DMS153 (cell line): ENCODE measurements around the gene BCL2.

ENCODE experiments used
- DNase-seq: peaks from one replicate; lab custom pipeline; 2025; lab: John Stamatoyannopoulos, UW

Gene BCL2

GRCh38 chr18:63107171-63107845 lies 212.3 kb downstream of the BCL2 start:
- no peak for DNase-seq

GRCh38 chr18:63106727-63107126 lies 212.8 kb downstream of the BCL2 start:
- no peak for DNase-seq

GRCh38 chr18:63105636-63106316 lies 213.8 kb downstream of the BCL2 start:
- no peak for DNase-seq

GRCh38 chr18:63104868-63105267 lies 214.7 kb downstream of the BCL2 start:
- no peak for DNase-seq

DNA sequence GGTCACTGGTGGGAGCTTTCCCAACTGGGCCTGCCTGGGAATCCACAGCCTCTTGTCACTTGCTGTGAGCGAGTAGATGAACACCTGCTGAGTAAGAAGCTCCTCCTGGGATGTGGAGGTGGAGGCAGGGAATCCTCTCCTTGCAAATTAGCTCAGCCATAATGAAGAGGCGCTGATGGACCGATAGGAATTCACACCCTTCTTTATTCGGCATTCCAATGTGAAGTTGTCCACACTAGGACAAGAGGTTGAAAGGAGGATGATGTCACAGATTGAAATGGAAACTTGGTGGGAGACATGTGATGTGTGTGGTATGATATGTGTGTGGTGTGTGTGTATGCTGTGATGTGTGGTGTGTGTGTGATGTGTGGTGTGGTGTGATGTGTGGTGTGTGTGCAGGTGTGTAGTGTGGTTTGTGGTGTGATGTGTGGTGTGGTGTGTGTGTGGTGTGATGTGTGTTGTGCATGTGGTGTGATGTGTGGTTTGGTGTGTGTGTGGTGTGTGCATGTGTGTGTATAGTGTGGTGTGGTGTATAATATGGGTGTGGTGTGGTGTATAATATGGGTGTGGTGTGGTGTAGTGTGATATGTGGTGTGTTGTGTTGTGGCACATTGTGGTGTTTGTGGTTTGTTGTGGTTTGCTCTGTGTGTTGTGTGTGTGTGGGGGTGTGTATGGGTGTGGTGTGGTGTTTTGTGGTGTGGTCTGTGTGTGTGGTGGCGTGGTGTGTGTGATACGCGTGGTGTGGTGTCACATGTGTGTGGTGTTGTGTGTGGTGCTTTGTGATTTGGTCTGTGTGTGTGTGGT lies 216.4 kb downstream of the BCL2 start:
- no peak for DNase-seq

DNA sequence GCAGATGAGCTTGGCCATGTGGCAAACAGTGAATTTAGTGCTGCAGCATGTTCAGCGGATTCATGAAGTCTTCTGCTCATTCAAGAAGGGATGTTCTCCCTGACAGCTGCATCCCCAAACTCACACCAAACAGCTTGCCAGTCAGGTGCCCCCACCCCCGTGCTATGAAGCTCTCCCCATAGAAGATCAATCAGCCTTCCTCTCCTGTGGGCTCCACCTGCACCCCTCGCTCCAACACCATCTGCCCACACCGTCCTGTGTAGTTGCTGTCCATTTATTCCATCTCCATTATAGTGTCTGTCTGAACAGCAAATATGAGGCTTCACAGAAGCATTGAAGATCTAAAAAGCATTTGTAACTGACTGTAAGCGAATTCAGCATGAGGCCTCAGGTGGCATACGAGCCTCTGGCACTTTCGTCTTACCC lies 218.9 kb downstream of the BCL2 start:
- DNase-seq: no peak

DNA sequence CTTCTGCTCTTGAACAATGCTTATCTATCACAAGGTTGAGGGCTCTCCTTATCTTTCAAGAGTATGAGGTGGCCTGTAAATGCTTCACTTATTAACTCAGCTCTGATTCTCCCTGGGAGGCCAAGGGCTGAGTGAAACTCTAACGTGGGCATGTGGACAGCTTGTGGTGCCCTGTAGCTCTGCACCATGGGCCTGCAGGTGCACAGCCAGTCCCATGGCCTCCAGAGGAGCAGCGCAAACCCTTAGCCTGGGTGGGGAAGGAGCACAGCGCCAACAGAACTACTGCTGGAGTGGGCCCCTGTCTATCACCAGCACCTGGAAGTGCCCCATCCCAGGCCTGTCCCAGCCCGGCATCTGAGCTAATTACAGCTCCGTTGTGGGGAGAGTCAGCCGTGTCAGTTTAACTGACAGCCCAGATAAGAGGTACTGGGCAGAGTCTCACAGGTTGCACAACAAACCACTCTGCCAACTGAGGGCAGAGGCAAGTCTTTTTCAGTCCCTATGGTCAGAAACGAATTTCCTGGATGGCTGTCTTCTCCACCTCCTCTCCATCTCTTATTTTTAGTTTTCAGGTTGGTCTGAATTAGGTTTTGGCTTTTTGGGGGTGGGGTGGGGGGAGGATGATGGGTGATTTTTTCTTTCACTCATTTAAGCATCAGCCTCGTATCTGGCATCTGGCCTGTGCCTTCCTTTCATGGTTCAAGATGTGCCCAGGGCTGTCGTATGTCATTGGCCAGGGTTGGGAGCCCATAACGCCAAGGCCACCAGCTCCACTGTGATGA lies 219.5 kb downstream of the BCL2 start:
- no peak for DNase-seq

DNA sequence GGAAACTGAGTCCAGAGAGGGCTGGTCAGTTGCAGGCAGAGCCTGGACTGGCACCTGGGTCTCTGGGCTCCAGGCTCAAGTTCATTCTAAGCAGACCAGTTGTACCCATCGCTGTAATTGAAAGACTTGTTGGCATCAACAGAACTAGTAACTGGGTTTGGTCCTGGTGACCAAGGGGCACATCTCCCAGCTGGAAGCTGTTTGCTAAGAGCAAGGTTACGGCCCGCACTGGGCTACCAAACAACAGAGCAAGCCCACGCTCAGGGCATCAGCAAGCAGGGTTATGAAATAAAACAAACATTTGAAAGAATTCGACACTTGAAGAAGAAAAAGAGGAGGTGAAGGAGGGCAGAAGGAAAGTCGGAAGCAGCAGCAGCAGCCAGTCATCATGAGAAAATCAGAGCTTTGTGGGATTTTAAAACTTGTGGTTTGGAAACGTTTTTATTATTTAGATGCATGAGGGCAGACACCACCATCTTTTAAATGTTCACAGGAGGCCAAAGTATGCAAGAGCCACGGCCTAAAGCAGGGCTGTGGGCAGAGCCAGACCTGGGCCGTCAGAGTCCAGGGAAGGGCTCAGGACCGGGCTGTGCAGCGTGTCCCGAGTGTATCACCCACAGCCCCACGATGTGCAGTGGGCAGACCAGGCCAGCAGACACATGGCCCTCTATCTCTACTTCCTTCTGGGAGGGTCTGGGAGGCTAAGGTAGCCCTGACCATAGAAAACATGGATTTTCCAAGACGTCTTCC lies 220.3 kb downstream of the BCL2 start:
- no peak for DNase-seq

DNA sequence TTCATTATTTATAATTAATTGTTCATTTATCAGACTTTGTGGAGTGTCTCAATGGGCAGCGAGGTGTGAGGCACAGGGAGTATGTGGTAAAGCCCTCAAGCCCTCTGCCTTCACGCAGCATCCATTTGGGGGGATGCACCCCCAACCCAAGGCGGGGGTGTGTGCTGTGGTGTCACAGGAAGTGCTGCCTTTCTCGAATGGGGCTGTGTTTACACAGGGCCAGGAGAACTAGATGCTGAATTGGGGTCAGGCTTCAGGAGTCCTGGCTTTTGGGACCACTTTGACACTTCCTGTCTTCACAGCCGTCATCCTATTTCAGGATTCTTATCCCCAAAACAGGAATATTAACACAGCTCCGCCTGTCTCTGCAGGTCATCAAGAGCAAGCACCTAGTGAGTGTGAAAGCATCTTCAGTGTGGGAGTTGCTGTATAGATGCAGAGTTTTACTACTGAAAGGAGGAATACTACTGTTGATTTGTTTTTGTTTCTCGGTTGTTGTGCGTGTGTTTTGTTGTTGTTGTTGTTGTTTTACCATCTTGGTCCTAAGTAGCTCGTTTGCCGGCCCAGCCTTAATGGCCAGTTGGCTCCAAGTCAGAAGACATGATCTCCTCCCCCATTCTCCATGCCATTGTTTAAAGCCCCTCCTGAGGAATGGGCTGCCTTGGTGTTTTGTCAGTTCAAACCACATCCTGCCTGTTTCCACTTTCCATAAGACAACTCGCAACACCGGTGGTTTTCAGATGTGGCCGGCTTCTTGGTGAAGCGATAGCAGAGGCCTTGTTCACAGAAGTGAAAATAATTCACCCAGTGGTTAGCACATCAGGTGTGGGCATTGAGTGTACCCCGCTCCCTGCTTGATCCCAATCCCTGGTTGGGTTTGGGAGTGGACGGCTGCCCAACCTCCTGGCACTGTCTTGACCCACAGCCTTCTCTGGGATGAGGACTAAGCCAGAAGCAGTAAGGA lies 221.3 kb downstream of the BCL2 start:
- DNase-seq: no peak

DNA sequence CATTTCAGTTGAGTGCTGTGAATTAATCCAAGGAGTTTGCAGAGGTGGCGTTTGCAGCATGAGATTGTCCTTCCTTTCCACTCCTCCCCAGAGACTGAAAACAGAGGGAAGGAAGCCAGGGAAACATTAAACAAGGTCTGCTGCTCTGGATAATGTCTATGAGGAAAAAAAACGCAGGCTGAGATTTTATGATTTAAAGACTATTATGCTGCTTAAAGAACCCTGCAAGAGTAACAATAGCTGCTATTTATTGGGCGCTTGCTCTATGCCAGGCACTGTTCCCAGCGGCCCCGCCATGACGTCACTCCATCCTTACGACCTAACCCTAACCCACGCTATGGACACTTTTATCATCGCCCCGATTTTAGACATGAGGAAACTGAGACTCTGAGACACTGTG lies 222.4 kb downstream of the BCL2 start:
- no peak for DNase-seq

DNA sequence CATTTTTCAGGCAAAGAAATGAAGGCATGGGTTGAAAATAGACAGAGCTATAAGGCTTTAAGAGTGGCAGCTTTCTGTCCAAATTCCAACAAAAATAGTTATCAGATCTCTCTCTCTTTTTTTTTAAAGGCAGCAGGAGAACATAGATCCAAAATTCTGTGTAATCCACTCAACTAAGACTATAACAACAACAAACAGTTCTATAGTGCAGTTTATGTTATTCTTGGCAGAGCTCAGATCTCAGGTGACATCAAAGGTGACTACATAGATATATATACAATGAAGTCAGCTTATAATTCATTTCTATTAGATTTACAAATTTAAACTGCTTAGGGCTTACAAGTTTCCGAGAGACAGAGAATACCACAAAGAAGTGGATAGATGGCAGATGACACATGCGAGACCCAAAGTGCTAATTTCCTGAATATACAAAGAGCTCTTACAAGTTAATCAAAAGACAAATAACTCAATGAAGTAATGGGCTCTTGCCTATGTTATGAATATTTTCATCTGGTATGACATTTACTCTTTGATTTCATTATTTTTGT lies 223.2 kb downstream of the BCL2 start:
- no peak for DNase-seq

DNA sequence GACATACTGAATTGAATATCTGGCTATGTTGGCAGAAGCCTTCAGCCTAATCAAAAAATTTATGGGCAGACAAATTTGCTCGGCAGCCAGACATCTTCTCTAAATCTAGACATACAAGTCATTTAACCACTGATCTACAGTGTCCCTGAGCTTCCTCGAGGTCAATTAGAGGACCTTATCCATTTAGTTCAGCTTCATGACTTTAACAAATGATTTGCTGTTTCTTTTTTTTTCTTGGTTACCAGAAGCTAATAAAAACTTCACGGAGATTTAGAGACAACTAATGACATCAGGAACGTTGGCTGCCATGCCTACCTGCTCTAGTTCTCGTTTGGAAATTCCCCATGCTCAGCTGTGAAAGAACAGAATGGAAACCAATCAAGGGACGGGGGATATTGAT lies 223.8 kb downstream of the BCL2 start:
- no peak for DNase-seq

DNA sequence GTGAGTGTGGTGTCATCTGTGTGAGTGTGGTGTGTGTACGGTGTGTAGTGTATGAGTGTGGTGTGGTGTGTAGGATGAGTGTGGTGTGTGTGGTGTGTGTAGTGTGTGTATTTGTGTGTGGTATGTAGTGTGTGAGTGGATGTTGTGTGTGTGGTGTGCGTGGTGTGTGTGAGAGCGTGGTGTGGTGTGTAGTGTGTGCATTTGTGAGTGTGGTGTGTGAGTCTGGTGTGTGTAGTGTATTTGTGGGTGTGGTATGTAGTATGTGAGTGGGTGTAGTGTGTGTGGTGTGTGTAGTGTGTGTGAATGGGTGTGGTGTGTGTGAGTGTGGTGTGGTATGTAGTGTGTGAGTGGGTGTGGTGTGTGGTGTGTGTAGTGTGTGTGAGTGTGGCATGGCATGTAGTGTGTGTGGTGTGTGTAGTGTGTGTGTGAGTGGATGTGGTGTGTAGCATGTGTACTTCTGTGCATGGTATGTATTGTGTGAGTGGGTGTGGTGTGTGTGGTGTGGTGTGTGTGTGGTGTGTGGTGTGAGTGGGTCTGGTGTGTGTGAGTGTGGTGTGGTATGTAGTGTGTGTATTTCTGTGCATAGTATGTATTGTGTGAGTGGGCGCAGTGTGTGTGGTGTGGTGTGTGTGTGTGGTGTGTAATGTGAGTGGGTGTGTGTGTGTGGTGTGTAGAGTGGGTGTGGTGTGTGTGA lies 227.8 kb downstream of the BCL2 start:
- DNase-seq: no peak

DNA sequence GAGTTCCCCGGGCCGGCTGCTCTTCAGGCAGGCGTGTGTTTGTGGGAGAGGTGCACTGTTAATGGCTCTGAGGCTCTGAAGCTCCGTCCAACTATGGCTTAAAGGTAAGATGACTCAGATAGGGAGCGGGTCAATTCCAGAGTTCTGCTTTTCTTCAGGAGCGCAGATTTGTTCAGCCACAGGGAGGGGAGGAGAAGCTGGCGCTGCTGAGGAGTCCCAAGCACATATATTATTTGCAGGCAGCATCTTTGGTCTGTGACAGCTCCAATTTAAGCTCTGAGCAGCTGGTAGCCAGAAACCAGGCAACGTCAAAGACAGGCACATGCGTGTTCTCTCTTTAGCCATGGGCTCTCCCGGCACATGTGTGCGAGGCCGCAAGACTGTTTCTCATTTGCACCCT lies 229.2 kb downstream of the BCL2 start:
- DNase-seq: no peak

GRCh38 chr18:63089041-63089440 lies 230.5 kb downstream of the BCL2 start:
- no peak for DNase-seq

GRCh38 chr18:63088262-63088661 lies 231.3 kb downstream of the BCL2 start:
- no peak for DNase-seq

DNA sequence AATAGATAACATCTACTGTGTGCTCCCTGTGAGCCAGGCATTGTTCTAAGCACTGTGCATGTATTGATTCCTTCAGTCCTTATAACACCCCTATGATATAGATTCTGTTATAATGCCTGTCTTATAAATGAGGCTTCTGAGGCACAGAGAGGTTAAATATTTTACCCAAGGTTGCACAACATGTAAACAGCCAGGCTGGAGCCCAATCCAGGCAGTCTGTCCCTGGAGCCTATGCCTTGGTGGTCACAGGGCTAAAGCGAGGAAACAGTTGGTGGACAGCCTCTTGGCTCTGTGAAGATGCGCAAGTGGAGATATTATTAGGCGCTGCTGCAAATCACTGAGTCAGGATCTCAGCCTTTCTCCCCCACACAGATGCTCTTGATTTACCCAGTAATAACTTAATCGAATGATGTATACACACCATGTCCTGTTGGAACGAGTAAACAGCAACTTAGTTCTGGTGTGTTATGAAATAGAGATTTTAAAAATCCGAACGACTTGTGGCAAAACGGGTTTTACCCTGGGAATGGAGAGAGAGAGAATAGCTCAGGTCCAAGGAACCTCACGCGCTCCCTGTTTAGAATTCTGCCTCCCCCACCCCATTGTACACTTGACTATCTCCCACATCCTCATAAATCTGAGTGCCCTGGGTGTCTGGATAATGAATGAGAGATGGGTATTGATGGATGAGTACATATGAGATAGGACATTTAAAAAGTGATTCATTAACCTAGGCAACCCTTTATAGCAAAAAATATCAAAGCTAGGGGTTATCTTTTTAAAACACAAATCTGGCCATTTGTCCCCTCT lies 231.9 kb downstream of the BCL2 start:
- no peak for DNase-seq

GRCh38 chr18:63085611-63086010 lies 234.0 kb downstream of the BCL2 start:
- no peak for DNase-seq

DNA sequence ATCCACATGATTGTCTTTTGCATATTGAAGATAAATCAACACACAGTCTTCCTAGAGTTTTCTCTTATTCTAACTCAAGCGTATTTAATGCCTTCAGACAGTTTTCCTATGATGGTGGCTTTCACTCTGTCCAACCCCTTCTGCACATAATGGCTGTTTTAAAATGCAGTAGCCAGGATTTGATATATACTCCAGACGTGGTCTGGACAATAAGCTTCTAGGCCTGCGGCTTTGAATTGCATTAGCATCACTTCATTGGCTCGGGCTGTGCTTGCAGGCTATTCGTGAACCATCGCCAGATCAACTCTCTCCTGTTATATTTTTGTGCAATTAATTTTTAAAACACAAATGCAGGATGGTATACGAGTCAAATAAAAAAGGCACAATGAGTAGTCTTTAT lies 235.3 kb downstream of the BCL2 start:
- DNase-seq: no peak
